COLO829 (cell line): ENCODE data around the gene EXOC3L4.

ENCODE experiments used
- DNase-seq: peaks from one replicate; pipeline ENCODE4 v3.0.0; 2012; ENCODE audit warnings: low spot score

EXOC3L4 gene

GRCh38 chr14:103091041-103091882 lies 3.3 kb upstream of the EXOC3L4 start:
- DNase-seq, result no peak

GRCh38 chr14:103091883-103092222 lies 2.7 kb upstream of the EXOC3L4 start:
- DNase-seq, result no peak

- no peak for DNase-seq
Observed at GRCh38 chr14:103093856-103094405, 594 bp upstream of the EXOC3L4 start.

- DNase-seq, result no peak
Observed at GRCh38 chr14:103095210-103095778, 769 bp downstream of the EXOC3L4 start.

GRCh38 chr14:103096387-103096786 lies 1.9 kb downstream of the EXOC3L4 start:
- DNase-seq, result no peak

- DNase-seq, result no peak
Observed at GRCh38 chr14:103097244-103097993, 2.9 kb downstream of the EXOC3L4 start.

- DNase-seq, result no peak
Observed at GRCh38 chr14:103097994-103098957, 3.8 kb downstream of the EXOC3L4 start.

GRCh38 chr14:103099081-103099732 lies 4.7 kb downstream of the EXOC3L4 start:
- DNase-seq, result no peak

GRCh38 chr14:103099733-103100280 lies 5.3 kb downstream of the EXOC3L4 start:
- DNase-seq, result no peak

GRCh38 chr14:103100281-103101121 lies 6.0 kb downstream of the EXOC3L4 start:
- no peak for DNase-seq

GRCh38 chr14:103101257-103101962 lies 6.9 kb downstream of the EXOC3L4 start:
- no peak for DNase-seq

- DNase-seq, result no peak
Observed at GRCh38 chr14:103101963-103102688, 7.6 kb downstream of the EXOC3L4 start.

GRCh38 chr14:103102689-103103260 lies 8.2 kb downstream of the EXOC3L4 start:
- no peak for DNase-seq

- DNase-seq, result peak; percentile 42
Observed at GRCh38 chr14:103103461-103104388, 9.2 kb downstream of the EXOC3L4 start.

- DNase-seq, result no peak
Observed at GRCh38 chr14:103104389-103104653, 9.8 kb downstream of the EXOC3L4 start.

- peak; percentile 40 for DNase-seq
Observed at GRCh38 chr14:103104654-103105452, 10.3 kb downstream of the EXOC3L4 start.
